A375 (cell line): ENCODE data around the gene PTGER3. TPM values are rescaled to one million over a fixed set of nuclear protein-coding genes. Genes with fewer than 3 reads are reported as not detected.
A peak's percentile ranks its signal among the peaks of the same experiment; 100 is the strongest.

Source experiments
- small RNA-seq: library from RNA; depleted of rRNA; stranded (forward); fragments of <200 nt; gene quantifications from one replicate; pipeline ENCODE3, GENCODE V24; 2014
- total RNA-seq: library from RNA; depleted of rRNA; stranded (reverse); fragments of >200 nt; shearing (Covaris generic); gene quantifications from 2 replicates; pipeline ENCODE4 v1.2.3, GENCODE V29; 2014; rRNA removed

PTGER3 gene
- total RNA-seq: 0.04 TPM in 1 of 2 replicates, not detected in the other

GRCh38 chr1:71047635-71048607, at the start of gene PTGER3:
PTGER3 (minus strand) TSS chr1:71047816; CDS start chr1:71047577, 239 bp downstream.

DNA sequence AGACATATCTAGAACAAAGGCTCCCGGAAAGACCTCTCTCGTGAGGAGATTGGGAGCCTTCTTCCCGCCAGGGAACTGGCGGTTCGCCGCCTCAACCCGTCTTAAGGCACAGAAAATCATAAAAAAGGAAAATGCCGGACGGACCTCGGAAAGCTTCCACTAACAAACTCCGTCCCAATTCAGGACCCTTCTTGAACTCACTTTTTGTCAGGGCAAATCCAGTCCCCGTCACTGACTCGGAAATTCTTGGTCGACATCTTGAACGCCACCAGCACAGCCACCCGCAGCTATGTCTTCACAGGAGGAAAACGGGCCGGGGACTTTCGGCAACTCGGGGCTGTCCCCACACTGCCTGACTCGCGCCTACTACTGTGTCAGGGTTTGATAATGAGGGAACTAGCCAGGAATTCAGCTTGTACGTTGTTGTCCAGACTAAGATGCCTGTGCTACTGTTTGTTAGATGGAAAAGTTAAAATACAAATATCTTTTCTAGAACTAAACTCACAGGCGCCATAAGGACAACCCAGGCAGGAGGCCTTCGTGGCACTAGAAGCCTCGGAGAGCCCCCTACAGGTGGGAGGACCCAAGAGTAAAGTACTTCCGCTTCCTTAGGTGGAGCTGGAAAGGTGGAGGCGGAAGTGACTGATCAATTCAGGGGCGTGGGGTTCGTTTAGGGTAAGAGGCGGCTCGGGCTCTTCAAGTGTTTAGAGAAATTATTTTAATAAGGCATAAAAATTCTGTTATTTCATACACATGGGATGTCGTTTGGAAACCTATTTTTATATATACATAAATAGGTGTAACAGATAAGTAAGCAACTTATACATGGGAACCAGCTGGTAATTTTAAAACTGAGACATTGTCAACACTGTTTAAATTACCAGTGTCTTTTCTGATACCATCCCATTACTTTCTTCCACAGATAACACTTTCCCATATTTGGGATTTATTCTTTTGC, 33.4 kb upstream of the PTGER3 start, which contains the start of gene ZRANB2:
Gene ZRANB2, minus strand, starts transcription at position 297 of the 958 bp plus-strand sequence. Its CDS starts 40 bp downstream, at position 257.

Small RNAs within 50 kb of the gene (small RNA-seq; reads per million reads assigned to genes)
- 49.7 reads per million, percentile 95 among the genes with 10 or more reads in this experiment for gene MIR186

Other genes starting within 250 kb of the PTGER3 start
- 64.7 and 73.5 TPM in 2 replicates for gene ZRANB2, start 33.2 kb upstream of the PTGER3 start, total RNA-seq